Hematopoietic multipotent progenitor cell treated with erythropoietin and hydrocortisone succinate and interleukin-3 and kit ligand, for 17 days (in vitro differentiated cells): Measurements from ENCODE around the gene PCYOX1L.
"Not testable (repeated sequence)": the region's sequence is repeated elsewhere in the genome, so short reads cannot be mapped to it uniquely, and the experiment has no call there.

ENCODE experiments used
- DNase-seq: peaks from one replicate; pipeline ENCODE4 v3.0.0-alpha.2; 2015; ENCODE audit warnings: low spot score

The PCYOX1L gene

GRCh38 chr5:149388498-149389190 is 30.8 kb downstream of the PCYOX1L start:
- DNase-seq: no peak

- DNase-seq: no peak
Measured at GRCh38 chr5:149389552-149390495, 32.0 kb downstream of the PCYOX1L start.

GRCh38 chr5:149391076-149391475 is 33.2 kb downstream of the PCYOX1L start:
- not testable (repeated sequence) for DNase-seq

GRCh38 chr5:149391524-149391923 is 33.7 kb downstream of the PCYOX1L start:
- DNase-seq: no peak

GRCh38 chr5:149392718-149393117 is 34.9 kb downstream of the PCYOX1L start:
- DNase-seq: no peak

GRCh38 chr5:149394996-149395395 is 37.1 kb downstream of the PCYOX1L start:
- DNase-seq: not testable (repeated sequence)

GRCh38 chr5:149397530-149397929 is 39.7 kb downstream of the PCYOX1L start:
- no peak for DNase-seq

- not testable (repeated sequence) for DNase-seq
Measured at GRCh38 chr5:149398747-149399266, 41.0 kb downstream of the PCYOX1L start.

GRCh38 chr5:149399775-149400174 is 41.9 kb downstream of the PCYOX1L start:
- no peak for DNase-seq

GRCh38 chr5:149400304-149400703 is 42.5 kb downstream of the PCYOX1L start:
- DNase-seq: no peak

- no peak for DNase-seq
Measured at GRCh38 chr5:149401051-149401450, 43.2 kb downstream of the PCYOX1L start.

GRCh38 chr5:149402291-149402690 is 44.4 kb downstream of the PCYOX1L start:
- DNase-seq: no peak

- DNase-seq: no peak
Measured at GRCh38 chr5:149403923-149404745, 46.3 kb downstream of the PCYOX1L start.

GRCh38 chr5:149404746-149405549 is 47.1 kb downstream of the PCYOX1L start:
- DNase-seq: no peak

GRCh38 chr5:149405550-149406202 is 47.8 kb downstream of the PCYOX1L start:
- no peak for DNase-seq

GRCh38 chr5:149406203-149406978 is 48.5 kb downstream of the PCYOX1L start:
- no peak for DNase-seq

- DNase-seq: no peak
Measured at GRCh38 chr5:149406979-149407306, 49.1 kb downstream of the PCYOX1L start.

GRCh38 chr5:149407323-149408251 is 49.7 kb downstream of the PCYOX1L start:
- DNase-seq: no peak
